HG03060 (cell line): ENCODE data around the gene BOLL.
A peak's percentile ranks its signal among the peaks of the same experiment; 100 is the strongest.
"Not testable (repeated sequence)": the region's sequence is repeated elsewhere in the genome, so short reads cannot be mapped to it uniquely, and the experiment has no call there.

ENCODE experiments used
- ATAC-seq: cut with Tn5 transposase; IDR thresholded peaks from one replicate; pipeline ENCODE4 v1.9.1; 2021; ENCODE audit warnings: low read depth, moderate number of reproducible peaks; ENCODE audit not compliant: unreplicated experiment

Gene BOLL

GRCh38 chr2:197784956-197785941, at the start of gene BOLL:
TSS of gene BOLL (minus strand) at chr2:197785319. CDS start at chr2:197781850, 3,469 bp downstream.
- ATAC-seq: no peak

GRCh38 chr2:197834771-197835170, 49.7 kb upstream of the BOLL start:
- ATAC-seq: not testable (repeated sequence)

GRCh38 chr2:197828464-197829135, 43.5 kb upstream of the BOLL start:
- ATAC-seq: no peak

- no peak for ATAC-seq
Measured at GRCh38 chr2:197827618-197828017, 42.5 kb upstream of the BOLL start.

- no peak for ATAC-seq
Measured at GRCh38 chr2:197822333-197822732, 37.2 kb upstream of the BOLL start.

GRCh38 chr2:197821550-197822289, 36.6 kb upstream of the BOLL start:
- ATAC-seq: no peak

- no peak for ATAC-seq
Measured at GRCh38 chr2:197814526-197814925, 29.4 kb upstream of the BOLL start.

GRCh38 chr2:197813093-197813787, 28.1 kb upstream of the BOLL start:
- no peak for ATAC-seq

GRCh38 chr2:197810491-197810890, 25.4 kb upstream of the BOLL start:
- ATAC-seq: no peak

- ATAC-seq: no peak
Measured at GRCh38 chr2:197810016-197810415, 24.9 kb upstream of the BOLL start.

- ATAC-seq: no peak
Measured at GRCh38 chr2:197809064-197809463, 23.9 kb upstream of the BOLL start.

GRCh38 chr2:197805715-197806633, 20.9 kb upstream of the BOLL start:
- ATAC-seq: no peak

- no peak for ATAC-seq
Measured at GRCh38 chr2:197804758-197805714, 19.9 kb upstream of the BOLL start.

GRCh38 chr2:197804049-197804757, 19.1 kb upstream of the BOLL start, which contains the start of gene PLCL1:
TSS of gene PLCL1 (plus strand) at chr2:197804593.
- peak; percentile 98 for ATAC-seq

GRCh38 chr2:197803033-197803444, 17.9 kb upstream of the BOLL start:
- no peak for ATAC-seq

- no peak for ATAC-seq
Measured at GRCh38 chr2:197801033-197801432, 15.9 kb upstream of the BOLL start.

- ATAC-seq: no peak
Measured at GRCh38 chr2:197800091-197800490, 15.0 kb upstream of the BOLL start.
